NCI-H2081 (cell line): ENCODE data around the gene PAAF1.
A peak's percentile ranks its signal among the peaks of the same experiment; 100 is the strongest.
"Not testable (repeated sequence)": the region's sequence is repeated elsewhere in the genome, so short reads cannot be mapped to it uniquely, and the experiment has no call there.

ENCODE experiments used
- DNase-seq, 2 experiments: peaks; one replicate each; lab custom pipeline; 2025; lab: John Stamatoyannopoulos, UW

Gene PAAF1

GRCh38 chr11:73883856-73884255, 7.1 kb downstream of the PAAF1 start:
- DNase-seq = no peak

GRCh38 chr11:73888244-73888643, 11.4 kb downstream of the PAAF1 start:
- DNase-seq = no peak

- no peak for DNase-seq
Measured at GRCh38 chr11:73889019-73889418, 12.2 kb downstream of the PAAF1 start.

GRCh38 chr11:73889536-73889935, 12.7 kb downstream of the PAAF1 start:
- DNase-seq = no peak

GRCh38 chr11:73893041-73893440, 16.2 kb downstream of the PAAF1 start:
- no peak for DNase-seq

- DNase-seq = no peak
Measured at GRCh38 chr11:73894725-73895335, 18.0 kb downstream of the PAAF1 start.

- no peak for DNase-seq
Measured at GRCh38 chr11:73902303-73902702, 25.5 kb downstream of the PAAF1 start.

GRCh38 chr11:73907191-73907590, 30.4 kb downstream of the PAAF1 start:
- no peak for DNase-seq

- no peak for DNase-seq
Measured at GRCh38 chr11:73912026-73912425, 35.2 kb downstream of the PAAF1 start.

GRCh38 chr11:73913472-73913871, 36.7 kb downstream of the PAAF1 start:
- DNase-seq = no peak

- no peak for DNase-seq
Measured at GRCh38 chr11:73914284-73914683, 37.5 kb downstream of the PAAF1 start.

GRCh38 chr11:73916435-73916834, 39.6 kb downstream of the PAAF1 start:
- no peak for DNase-seq

- no peak for DNase-seq
Measured at GRCh38 chr11:73921180-73921579, 44.4 kb downstream of the PAAF1 start.

- no peak for DNase-seq
Measured at GRCh38 chr11:73929388-73929787, 52.6 kb downstream of the PAAF1 start.

- peak; percentile 42 to 67 for DNase-seq
Measured at GRCh38 chr11:73931039-73931645, 54.3 kb downstream of the PAAF1 start.

GRCh38 chr11:73931951-73932350, 55.2 kb downstream of the PAAF1 start:
- DNase-seq = no peak

- DNase-seq = no peak
Measured at GRCh38 chr11:73932781-73933180, 56.0 kb downstream of the PAAF1 start.

- DNase-seq = not testable (repeated sequence)
Measured at GRCh38 chr11:73936047-73936446, 59.2 kb downstream of the PAAF1 start.

GRCh38 chr11:73939096-73939495, 62.3 kb downstream of the PAAF1 start:
- DNase-seq = no peak

- DNase-seq = no peak
Measured at GRCh38 chr11:73940801-73941570, 64.2 kb downstream of the PAAF1 start.

- DNase-seq = no peak
Measured at GRCh38 chr11:73942010-73942409, 65.2 kb downstream of the PAAF1 start.

- DNase-seq = no peak
Measured at GRCh38 chr11:73944085-73944484, 67.3 kb downstream of the PAAF1 start.

GRCh38 chr11:73944901-73945300, 68.1 kb downstream of the PAAF1 start:
- DNase-seq = no peak
